Measurements from ENCODE around the gene TBC1D2B.
"Not testable (repeated sequence)": the region's sequence is repeated elsewhere in the genome, so short reads cannot be mapped to it uniquely, and the experiment has no call there.

TBC1D2B gene

GRCh38 chr15:77982127-77982490 lies 95.4 kb downstream of the TBC1D2B start:
- no peak overlapping the region for H3K27ac ChIP-seq
- in situ Hi-C loops (cut with HindIII; ENCODE audit: low pct_ligation_motif_present, low sequenced_read_pairs) = no loop called here
- H3K4me3 ChIP-seq (ENCODE audit: low read depth, low read length) = no peak overlapping the region
- TF ChIP-seq CTCF (IDR thresholded peaks at IDR 0.05; ENCODE audit: low read depth, low read length, missing control alignments) = no peak
- no peaks in the 10 kb centered on the region for H3K27me3 ChIP-seq (replicated peaks)
- no peaks in the 10 kb centered on the region for H3K36me3 ChIP-seq (replicated peaks)
- DNase-seq = no peak

- no peaks in the 10 kb centered on the region for H3K36me3 ChIP-seq (replicated peaks)
- in situ Hi-C loops (cut with HindIII; ENCODE audit: low pct_ligation_motif_present, low sequenced_read_pairs) = no loop called here
- no peaks in the 10 kb centered on the region for H3K27me3 ChIP-seq (replicated peaks)
- no peak for TF ChIP-seq CTCF (IDR thresholded peaks at IDR 0.05; ENCODE audit: low read depth, low read length, missing control alignments)
- DNase-seq = no peak
- no peak overlapping the region for H3K27ac ChIP-seq
- H3K4me3 ChIP-seq (ENCODE audit: low read depth, low read length) = no peak overlapping the region
Observed at GRCh38 chr15:77981281-77982126, 96.0 kb downstream of the TBC1D2B start.

- H3K36me3 ChIP-seq (replicated peaks); DNase-seq; in situ Hi-C loops (cut with HindIII; ENCODE audit: low pct_ligation_motif_present, low sequenced_read_pairs); H3K27me3 ChIP-seq (replicated peaks); H3K27ac ChIP-seq; H3K4me3 ChIP-seq (ENCODE audit: low read depth, low read length): not testable (repeated sequence)
Observed at GRCh38 chr15:77980674-77981073, 96.8 kb downstream of the TBC1D2B start.

- H3K36me3 ChIP-seq (replicated peaks) = no peaks in the 10 kb centered on the region
- H3K4me3 ChIP-seq (ENCODE audit: low read depth, low read length) = no peak overlapping the region
- in situ Hi-C loops (cut with HindIII; ENCODE audit: low pct_ligation_motif_present, low sequenced_read_pairs) = no loop called here
- H3K27me3 ChIP-seq (replicated peaks) = no peaks in the 10 kb centered on the region
- DNase-seq = no peak
- no peak for TF ChIP-seq CTCF (IDR thresholded peaks at IDR 0.05; ENCODE audit: low read depth, low read length, missing control alignments)
- H3K27ac ChIP-seq = no peak overlapping the region
Observed at GRCh38 chr15:77980098-77980497, 97.4 kb downstream of the TBC1D2B start.

- H3K4me3 ChIP-seq (ENCODE audit: low read depth, low read length); H3K36me3 ChIP-seq (replicated peaks); in situ Hi-C loops (cut with HindIII; ENCODE audit: low pct_ligation_motif_present, low sequenced_read_pairs); DNase-seq; H3K27ac ChIP-seq; H3K27me3 ChIP-seq (replicated peaks): not testable (repeated sequence)
Observed at GRCh38 chr15:77979157-77979556, 98.4 kb downstream of the TBC1D2B start.

GRCh38 chr15:77978759-77979145 lies 98.8 kb downstream of the TBC1D2B start:
- H3K27me3 ChIP-seq (replicated peaks); in situ Hi-C loops (cut with HindIII; ENCODE audit: low pct_ligation_motif_present, low sequenced_read_pairs); H3K4me3 ChIP-seq (ENCODE audit: low read depth, low read length); DNase-seq; H3K36me3 ChIP-seq (replicated peaks); H3K27ac ChIP-seq: not testable (repeated sequence)

GRCh38 chr15:77977903-77978758 lies 99.4 kb downstream of the TBC1D2B start:
- H3K27me3 ChIP-seq (replicated peaks); H3K36me3 ChIP-seq (replicated peaks); in situ Hi-C loops (cut with HindIII; ENCODE audit: low pct_ligation_motif_present, low sequenced_read_pairs); H3K4me3 ChIP-seq (ENCODE audit: low read depth, low read length); H3K27ac ChIP-seq; DNase-seq: not testable (repeated sequence)

- H3K36me3 ChIP-seq (replicated peaks); in situ Hi-C loops (cut with HindIII; ENCODE audit: low pct_ligation_motif_present, low sequenced_read_pairs); DNase-seq: not testable (repeated sequence)
Observed at GRCh38 chr15:77976760-77977525, 100.6 kb downstream of the TBC1D2B start.

GRCh38 chr15:77976095-77976450 lies 101.4 kb downstream of the TBC1D2B start:
- H3K36me3 ChIP-seq (replicated peaks); H3K27ac ChIP-seq; in situ Hi-C loops (cut with HindIII; ENCODE audit: low pct_ligation_motif_present, low sequenced_read_pairs); DNase-seq; H3K27me3 ChIP-seq (replicated peaks); H3K4me3 ChIP-seq (ENCODE audit: low read depth, low read length): not testable (repeated sequence)

More at GRCh38 chr15:77976760-77977525, 100.6 kb downstream of the TBC1D2B start:
- not testable (repeated sequence) for H3K4me3 ChIP-seq (ENCODE audit: low read depth, low read length); H3K27me3 ChIP-seq (replicated peaks); H3K27ac ChIP-seq

All from brain microvascular endothelial cell (primary cell).